NCI-H2171 (cell line): ENCODE measurements around the gene PID1.
"Not testable (repeated sequence)": the region's sequence is repeated elsewhere in the genome, so short reads cannot be mapped to it uniquely, and the experiment has no call there.

Source experiments
- DNase-seq: peaks from one replicate; lab custom pipeline; 2025; lab: John Stamatoyannopoulos, UW

PID1 gene

DNA sequence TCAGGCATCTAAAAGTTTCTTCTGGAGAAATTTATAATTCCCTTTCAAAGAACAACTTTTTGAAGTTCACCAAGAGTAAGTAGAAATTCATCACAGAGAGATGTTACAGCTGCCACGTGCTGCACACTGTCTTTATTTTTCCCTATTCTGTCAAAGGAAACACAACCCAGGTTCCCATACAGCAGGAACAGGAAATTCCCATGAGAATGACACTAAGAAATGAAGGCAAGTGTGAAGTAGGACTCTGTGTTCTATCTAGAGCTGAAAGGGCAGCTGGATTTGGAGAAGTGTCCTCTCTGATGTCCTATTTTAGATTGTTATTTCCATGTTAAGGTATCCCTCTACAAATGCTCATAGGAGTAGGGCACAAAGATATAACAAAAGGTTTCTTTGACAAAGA, 58.8 kb downstream of the PID1 start:
- no peak for DNase-seq

DNA sequence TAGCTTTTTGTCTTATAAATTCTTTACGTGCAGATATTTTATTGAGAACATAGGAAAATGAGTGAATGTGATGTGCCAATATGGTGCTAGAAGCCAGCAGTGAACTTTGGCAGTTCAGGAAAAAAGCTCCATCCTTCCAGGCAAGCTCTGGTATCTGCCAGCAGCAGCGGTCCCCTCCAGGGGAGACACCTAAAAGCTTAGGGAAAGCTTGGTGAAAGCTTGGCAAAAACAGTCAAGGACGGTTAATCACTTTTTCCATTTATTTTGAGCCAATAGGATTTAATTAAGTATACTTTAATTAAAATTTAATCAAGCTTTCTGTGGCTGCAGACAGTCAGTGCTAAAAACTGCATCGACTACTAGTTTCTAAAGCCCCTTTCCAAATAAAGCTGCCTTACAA, 60.4 kb downstream of the PID1 start:
- no peak for DNase-seq

DNA sequence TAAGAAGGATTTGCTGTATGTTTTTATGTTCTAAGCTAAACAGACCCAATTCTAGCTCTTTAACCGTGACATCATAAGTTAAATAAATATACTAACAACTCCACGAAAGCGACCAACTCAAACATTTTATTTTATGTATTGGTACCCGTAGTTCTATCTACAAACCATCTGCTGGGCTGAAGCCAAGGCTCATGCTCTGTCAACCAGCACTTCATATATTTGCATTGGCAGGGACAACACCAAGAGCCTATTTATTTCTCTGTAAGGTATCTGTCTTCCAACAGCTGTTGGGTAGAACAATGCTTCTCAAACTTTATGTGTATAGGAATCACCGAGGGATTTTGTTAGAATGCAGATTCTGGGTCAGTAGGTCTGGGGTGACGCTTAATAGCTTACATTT, 64.5 kb downstream of the PID1 start:
- no peak for DNase-seq

DNA sequence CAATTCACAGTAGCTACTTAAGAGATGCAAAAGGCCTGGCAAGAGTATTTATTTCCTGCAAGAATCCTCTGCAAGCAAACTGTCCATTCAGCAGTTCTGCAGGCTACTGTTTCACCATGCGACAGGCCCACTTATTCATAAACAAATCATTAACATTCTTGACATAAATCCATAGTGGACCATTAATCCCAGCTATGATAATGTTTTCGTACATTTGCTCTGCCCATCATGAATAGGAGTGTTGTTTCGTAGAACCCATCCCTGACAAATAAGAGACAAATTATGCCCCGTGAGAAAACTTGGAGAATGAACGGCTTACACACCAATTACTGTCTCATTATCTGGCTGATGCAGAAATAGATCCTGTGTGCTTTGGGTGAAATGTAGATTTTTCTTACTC, 65.4 kb downstream of the PID1 start:
- no peak for DNase-seq

DNA sequence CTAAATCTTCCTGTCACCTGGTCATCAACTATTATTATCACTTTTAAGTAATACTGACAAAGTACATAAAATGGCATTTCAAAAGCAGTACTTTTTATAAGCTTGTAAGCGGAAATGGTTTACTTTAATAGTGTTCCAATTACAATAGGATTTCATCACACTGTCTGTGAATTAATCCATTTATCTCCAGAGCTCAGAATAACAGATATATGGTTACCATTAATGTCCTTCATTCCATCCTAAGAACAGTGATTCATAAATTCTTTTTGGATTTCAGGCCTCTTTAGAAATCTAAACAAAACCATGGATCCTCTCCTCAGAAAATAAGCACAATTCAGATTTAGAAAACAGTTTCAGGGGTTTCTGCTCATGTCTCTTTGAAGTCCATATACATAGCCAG, 68.4 kb downstream of the PID1 start:
- no peak for DNase-seq

DNA sequence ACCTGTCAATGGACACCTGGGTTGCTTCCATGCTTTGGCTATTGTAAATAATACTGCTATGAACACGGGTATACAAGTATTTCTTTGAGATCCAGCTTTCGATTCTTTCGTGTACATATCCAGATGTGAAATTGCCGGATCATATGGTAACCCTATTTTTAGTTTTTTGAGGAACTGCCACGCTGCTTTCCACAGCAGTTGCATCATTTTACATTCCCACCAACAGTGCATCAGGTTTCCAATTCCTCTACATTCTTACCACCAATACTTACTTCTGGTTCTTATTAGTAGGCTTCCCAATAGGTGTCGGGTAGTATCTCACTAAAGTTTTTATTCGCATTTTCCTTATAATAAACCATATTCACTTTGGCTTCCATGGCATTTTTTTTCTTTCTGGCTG, 69.6 kb downstream of the PID1 start:
- DNase-seq, result no peak

DNA sequence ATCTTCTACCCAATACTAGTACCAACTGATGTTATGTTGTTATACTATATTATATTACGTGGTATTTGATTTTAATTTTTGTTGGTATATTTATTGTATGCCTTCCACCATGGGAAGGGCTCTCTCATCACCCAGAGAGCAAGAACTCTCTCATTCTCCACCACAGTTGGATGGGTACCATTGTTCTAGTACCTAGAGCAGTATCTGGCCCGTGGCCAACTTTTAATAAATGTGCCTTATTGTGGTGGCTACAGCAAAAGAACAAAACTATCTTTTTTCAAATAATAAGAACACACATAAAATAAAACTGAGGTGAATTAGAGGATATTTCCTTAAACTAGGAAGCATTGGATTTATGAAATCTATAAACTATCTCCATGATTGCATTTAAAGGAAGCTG, 71.8 kb downstream of the PID1 start:
- no peak for DNase-seq

DNA sequence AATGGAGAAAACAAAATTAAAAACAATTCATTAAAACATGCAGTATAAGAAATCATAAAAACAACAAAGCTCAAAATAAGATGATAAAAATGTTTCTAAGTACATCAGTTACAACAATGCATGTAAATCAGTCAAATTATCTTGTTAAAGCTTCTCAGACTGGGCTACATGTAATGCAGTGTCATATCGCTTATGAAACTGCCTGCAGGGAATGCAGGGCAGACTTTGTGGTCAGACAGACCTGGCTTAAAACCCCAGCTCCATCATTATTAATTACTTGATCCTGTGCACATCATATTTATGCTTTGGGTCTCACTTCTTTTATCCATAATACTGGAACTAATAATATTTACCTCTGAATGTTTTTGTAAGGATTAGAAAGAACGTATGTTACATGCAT, 74.6 kb downstream of the PID1 start:
- no peak for DNase-seq

DNA sequence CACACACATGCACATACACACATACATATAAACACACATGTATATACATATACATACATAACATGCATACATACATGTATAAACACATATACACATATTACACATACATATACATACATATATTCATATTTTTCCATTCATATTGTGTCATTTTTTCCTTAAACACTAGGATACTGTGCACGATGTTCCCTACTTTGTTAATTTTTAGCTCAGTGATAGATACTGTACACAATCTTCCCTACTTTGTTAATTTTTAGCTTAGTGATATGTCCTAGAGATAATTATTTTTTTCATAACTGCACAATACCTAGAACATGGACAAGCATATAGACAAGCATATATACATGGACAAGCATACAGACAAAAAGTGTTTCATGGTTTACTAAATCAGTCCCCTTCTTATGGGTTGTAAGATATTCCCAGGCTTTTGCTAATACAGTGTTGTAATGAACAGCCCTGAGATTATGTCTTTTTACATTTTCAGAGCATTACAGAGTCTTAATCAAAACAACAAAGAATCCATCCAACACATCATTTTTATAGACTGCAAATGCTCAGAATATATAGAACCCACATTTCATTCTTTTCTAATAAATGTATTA, 75.6 kb downstream of the PID1 start:
- no peak for DNase-seq

DNA sequence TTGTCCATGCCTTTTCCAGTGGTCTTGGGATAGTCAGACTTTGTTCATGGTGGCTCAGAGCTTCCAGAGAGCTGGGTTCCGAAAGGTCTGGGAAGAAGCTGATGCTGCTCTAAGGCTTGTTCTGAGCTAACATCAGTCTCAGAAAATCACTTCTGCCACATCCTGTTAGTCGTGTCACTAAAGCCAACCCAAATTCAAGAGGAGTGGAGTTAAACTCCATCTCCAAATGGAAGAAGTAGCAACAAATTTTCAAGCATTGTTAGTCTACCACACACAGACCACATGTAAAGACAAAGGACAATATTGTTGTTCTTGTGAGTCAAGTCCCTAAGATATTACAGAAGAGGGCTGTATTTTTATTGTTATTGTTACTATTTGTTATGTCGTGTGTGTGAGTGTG, 77.8 kb downstream of the PID1 start:
- no peak for DNase-seq

DNA sequence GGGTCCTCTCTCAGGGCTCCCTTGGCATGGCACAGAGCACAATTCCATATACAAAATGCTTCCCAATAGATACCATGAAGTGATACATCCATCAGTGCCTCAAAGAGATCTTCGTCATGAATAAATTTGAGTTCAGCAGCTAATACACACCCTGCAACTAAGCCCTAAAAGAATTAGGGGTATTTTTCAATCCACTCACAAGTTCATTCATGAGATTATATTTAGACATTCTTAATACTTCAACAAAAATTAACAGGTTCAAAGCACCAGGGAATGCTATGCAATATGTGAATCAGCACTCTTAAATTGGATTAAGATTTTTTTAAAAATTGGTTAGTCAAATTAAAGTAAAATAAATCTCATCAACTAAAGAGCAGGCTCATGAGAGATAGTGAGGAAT, 79.7 kb downstream of the PID1 start:
- no peak for DNase-seq

DNA sequence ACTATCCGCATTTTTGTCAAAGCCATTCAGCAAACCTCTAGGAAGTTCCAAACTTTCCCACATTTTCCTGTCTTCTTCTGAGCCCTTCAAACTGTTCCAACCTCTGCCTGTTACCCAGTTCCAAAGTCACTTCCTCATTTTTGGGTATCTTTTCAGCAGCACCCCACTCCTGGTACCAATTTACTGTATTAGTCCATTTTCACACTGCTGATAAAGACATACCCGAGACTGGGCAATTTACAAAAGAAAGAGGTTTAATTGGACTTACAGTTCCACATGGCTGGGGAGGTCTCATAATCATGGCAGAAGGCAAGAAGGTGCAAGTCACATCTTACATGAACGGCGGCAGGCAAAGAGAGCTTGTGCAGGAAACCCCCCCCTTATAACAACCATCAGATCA, 84.0 kb downstream of the PID1 start:
- not testable (repeated sequence) for DNase-seq

DNA sequence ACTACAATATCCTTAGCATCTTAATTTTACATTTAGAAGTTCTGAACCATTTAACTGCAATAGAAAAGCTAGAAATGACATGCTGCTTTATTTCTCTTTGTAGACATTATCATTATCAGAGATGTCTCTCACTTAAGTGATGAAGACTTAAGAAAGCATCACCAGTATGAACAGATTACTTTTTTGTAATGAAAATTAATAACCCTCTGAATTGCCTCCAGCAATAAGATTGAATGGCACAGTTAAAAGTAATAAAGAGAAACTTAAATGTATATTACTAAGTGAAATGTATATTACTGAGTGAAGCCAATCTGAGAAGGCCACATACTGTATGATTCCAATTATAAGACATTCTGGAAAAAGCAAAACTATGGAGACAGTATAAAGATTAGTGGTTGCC, 89.4 kb downstream of the PID1 start:
- DNase-seq, result no peak

DNA sequence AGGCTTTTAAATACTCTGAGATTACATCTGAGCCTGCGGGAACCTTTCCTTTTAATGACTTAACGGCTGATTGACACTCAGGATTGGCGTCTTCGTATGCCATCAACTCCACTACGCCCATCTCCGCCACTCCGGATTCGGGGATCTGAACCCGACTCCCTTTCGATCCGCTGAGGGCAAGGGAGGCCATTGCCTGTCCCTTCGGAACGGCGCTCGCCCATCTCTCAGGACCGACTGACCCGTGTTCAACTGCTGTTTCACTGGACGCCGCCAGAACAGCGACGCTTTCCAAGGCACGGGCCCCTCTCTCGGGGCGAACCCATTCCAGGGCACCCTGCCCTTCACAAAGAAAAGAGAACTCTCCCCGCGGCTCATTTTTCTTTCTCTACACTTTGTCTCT, 90.4 kb downstream of the PID1 start:
- no peak for DNase-seq

DNA sequence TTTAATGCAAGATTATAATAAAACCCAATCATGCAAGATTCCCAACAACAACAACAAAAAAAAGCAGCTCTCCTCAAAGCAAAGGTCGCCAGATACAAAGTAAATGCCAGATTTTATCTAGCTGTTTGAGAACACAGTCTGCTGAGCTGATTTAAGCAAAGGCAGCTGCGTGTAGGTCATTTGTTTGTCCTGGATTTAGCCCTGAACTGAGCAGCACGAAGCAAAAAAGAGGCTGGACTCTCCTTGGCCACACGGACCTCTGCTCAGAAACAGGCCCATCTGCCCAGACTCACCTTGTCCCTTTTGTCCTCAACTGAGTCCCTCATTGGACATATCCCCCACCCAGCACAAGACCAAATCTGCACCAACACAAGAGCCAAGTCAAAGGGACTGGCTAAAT, 91.5 kb downstream of the PID1 start:
- no peak for DNase-seq

DNA sequence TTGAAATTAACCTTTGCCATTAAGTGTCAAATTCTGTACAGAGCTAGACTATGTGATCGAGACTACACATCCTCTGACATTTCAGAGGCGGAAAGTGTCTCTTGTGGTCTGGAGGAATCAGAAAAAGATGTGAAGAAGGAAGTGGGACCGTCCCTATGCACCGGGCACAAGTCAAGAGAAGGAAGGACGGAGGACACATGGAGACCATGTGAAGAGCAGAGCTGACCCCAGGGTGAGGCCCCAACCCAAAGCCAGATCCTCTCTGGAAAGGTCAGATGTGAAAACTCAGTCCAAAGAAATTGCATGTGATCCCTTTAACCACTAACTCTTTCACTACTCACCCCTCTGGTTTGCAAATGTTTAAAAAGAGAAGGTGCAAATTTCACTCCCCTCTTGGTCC, 92.4 kb downstream of the PID1 start:
- no peak for DNase-seq

DNA sequence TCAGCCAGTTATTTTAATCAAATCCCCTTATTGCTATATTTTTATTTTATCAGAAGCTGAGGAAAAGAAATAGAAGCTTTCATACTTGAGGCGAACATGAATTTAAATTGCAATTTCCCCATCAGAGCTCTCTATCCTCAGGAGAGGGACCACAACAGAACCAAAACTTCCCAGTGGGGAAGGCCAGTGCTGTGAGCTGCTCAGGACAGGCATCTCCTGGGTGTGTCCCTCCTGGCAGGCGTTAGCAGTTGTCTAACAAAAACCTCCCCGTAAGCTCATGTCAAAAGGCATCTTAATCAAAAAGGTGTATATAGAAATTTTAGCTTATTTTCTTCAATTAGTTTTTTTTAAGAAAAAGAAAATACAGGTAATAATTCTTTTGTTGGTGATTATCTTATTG, 93.0 kb downstream of the PID1 start:
- DNase-seq, result no peak

DNA sequence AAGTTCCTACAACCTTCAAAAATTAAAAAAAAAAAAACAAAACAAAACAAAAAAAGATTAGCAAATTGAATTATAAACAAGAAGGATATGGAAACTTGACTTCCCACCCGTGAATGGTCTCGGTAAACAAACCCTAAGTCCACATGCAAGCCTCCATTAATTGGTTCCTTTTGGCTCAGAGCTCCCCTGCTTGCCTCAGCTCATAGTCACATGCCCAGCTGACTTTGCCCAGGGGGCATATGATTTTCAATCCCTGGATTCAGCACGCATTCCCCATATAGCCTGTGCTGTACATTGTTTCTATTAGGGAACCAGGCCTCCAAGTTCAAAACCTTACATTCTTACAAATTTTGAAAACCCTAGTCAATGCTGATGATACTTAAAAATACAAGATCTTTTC, 95.0 kb downstream of the PID1 start:
- no peak for DNase-seq

DNA sequence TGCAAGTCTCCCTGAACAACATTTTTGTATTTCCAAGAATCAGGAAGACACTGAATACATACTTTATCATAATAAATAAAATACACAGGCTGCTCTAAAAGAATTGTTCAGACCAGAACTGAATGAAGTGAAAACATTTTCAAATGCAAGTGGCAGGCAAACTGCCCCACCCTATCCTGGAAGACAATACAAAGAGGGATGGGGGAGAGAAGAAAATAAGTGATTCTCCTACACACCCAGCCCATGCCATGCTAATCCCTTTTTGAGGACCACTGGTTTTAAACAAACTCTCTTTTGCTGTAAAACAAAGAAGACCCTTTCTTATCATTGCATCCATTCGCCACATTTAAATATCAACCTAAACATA, 95.6 kb downstream of the PID1 start:
- DNase-seq, result no peak

DNA sequence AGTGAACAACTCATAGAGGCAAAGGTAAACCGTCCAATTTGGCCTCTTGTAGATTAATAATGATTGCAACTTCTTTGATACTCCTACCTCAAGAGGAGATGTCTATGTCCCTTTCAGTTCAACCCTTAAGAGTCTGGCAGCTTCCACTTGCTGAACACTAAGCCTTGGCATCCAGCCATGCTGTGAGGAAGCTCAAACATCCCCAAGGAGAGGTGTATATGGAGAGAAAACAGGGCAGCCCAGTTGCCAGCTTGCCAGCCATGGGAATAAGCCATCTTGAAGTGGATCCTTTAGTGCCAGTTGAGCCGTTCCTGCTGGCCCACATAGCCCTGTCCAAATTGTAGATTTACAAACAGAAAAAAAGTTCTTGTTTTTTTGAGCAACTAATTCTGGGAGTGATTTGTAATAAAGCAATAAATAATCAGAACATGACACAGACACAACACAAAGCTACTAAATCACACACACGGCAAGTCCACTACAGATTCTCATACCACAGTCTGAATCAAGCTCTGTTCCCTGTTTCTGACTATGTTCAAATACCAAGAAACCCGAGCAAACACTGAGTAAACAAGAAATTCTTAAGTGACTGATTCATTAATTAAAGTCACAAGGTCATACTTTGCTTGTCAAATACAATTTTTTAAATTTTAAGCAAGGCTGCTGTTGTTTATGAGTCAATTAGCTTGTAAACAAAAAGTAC, 96.1 kb downstream of the PID1 start:
- DNase-seq, result no peak

DNA sequence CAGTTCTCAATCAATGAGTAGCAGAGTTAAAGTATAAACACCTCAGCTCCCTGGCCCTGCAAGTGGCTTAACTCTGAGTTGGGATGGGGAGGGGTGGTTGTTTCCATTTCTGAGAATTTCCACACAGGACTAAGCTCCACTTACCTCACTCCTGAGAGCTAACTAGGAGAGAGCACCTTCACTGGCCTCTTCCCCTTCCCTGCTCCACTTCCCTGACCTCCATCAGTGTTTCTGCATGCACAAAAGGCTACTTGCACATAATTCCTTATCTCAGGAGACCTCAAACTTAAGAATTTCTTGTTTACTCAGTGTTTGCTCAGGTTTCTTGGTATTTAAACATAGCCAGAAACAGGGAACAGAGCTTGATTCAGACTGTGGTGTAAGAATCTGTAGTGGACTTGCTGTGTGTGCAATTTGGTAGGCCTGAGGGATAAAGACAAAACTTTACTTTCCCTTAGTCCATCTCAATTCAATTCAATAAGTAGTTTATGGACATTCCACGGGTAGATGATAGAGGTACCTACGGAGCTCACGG, 97.2 kb downstream of the PID1 start:
- no peak for DNase-seq

DNA sequence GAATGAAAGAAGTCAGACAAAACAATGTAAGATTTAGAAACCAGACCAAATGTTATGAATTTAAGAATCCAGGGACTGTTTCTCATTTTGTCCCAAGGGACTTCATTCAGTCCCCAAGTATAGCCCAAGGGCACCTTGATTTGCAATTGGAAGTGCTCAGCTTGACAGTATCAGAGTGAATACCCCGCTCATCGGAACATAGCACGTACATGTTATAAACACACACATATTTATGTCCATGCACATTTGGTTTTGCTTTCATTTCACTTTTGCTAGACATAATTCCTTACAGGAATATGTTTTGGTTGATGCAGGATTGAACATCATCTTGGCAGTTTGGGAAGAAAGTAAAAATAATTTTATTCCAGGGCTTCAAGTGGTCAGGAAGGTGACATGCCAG, 100.2 kb downstream of the PID1 start:
- DNase-seq, result no peak

DNA sequence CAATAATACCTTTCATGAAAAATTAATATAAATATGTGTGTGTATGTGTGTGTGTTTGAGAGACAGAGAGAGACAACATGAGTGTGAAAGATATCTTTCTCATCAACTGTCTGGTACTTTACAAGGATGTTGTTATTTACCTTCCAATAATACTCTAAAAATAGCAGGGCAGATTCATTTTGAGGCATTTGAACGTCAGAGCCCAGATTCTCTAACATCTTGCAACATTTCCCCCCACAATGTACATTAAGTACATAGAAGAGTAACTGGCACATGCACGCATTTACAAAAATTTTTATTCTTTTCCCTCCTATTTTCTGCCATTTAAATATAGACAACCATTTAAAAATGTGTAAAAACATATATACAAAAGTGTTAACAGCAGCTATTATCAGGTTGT, 100.9 kb downstream of the PID1 start:
- no peak for DNase-seq

DNA sequence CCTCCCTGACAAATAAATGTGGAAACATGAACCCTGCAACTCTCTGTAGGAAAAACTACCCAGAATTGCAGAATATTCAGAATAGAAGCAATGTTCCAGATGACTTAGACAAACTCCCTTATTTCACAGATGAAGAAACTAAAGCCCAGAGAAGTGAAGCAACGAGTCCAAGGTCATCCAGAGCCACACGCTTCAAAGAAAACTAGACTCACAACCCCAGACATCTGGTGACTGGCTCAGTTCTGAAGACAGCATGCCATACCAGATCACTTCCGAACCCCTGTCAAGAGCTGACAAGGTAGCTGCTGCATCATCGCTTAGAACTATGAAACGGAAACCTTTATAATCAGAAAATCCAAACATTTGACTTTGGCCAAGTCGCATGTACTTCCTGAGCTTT, 101.3 kb downstream of the PID1 start:
- DNase-seq, result no peak
